Fibroblast of lung (primary cell): Measurements from ENCODE around the gene DOCK7. TPM values are rescaled to one million over a fixed set of nuclear protein-coding genes. Genes with fewer than 3 reads are reported as not detected.

Experiments
- DNase-seq, 2 donors: peaks; one replicate each; pipeline versions ENCODE4 v3.0.0 to v3.0.0-alpha.2; 2010; ENCODE audit warnings: low read depth in 2 of 2
- H2AFZ ChIP-seq: 2 replicates; pipeline ENCODE4 v1.5.1; 2012; ENCODE audit warnings: low read length, control low read depth, inconsistent platforms
- H3K27ac ChIP-seq: 2 replicates; pipeline ENCODE4 v1.5.1; 2011; ENCODE audit warnings: low read length, control low read depth; ENCODE audit not compliant: insufficient read depth
- H3K27me3 ChIP-seq: 2 replicates; pipeline ENCODE4 v1.5.1; 2011; ENCODE audit warnings: mild to moderate bottlenecking, low read length; ENCODE audit not compliant: control insufficient read depth, insufficient read depth
- H3K36me3 ChIP-seq: 2 replicates; pipeline ENCODE4 v1.5.1; 2011; ENCODE audit warnings: low read length; ENCODE audit not compliant: control insufficient read depth, insufficient read depth
- H3K4me1 ChIP-seq: 2 replicates; pipeline ENCODE4 v1.5.1; 2011; ENCODE audit warnings: low read length; ENCODE audit not compliant: control insufficient read depth, insufficient read depth; ENCODE audit errors: extremely low read depth
- H3K4me2 ChIP-seq: 2 replicates; pipeline ENCODE4 v1.5.1; 2011; ENCODE audit warnings: low read length, control low read depth; ENCODE audit not compliant: insufficient read depth; ENCODE audit errors: extremely low read depth
- H3K4me3 ChIP-seq, 4 experiments: fragments of 200-600 bp in 1 of 4; sonication (generic) in 1 of 4; replicated peaks in 1 of 4; 2 replicates each; pipeline ENCODE4 v1.5.1; 2011 to 2016; ENCODE audit warnings: low read length in 4 of 4, low read depth in 3 of 4, mild to moderate bottlenecking in 3 of 4, control low read depth in 2 of 4, inconsistent platforms in 1 of 4, mixed read lengths in 1 of 4; ENCODE audit not compliant: insufficient read depth in 1 of 4; ENCODE audit errors: control extremely low read depth in 1 of 4
- H3K79me2 ChIP-seq: 2 replicates; pipeline ENCODE4 v1.5.1; 2012; ENCODE audit warnings: mild to moderate bottlenecking, low read length, inconsistent platforms; ENCODE audit not compliant: control insufficient read depth, insufficient read depth
- H3K9ac ChIP-seq: 2 replicates; pipeline ENCODE4 v1.5.1; 2011; ENCODE audit warnings: mild to moderate bottlenecking, low read length, control low read depth; ENCODE audit not compliant: insufficient read depth
- H3K9me3 ChIP-seq: 2 replicates; pipeline ENCODE4 v1.5.1; 2012; ENCODE audit warnings: low read depth, low read length; ENCODE audit not compliant: control insufficient read depth, insufficient read depth
- H4K20me1 ChIP-seq: 2 replicates; pipeline ENCODE4 v1.5.1; 2011; ENCODE audit warnings: low read length; ENCODE audit not compliant: control insufficient read depth, insufficient read depth; ENCODE audit errors: extremely low read depth
- CTCF ChIP-seq, 2 donors: IDR thresholded peaks in 1 of 2; conservative IDR thresholded peaks in 1 of 2; 1 replicate in 1 of 2; 2 replicates in 1 of 2; pipeline ENCODE4 v1.5.1; 2011 to 2012; ENCODE audit warnings: low read length in 2 of 2, control low read depth in 1 of 2, inconsistent platforms in 1 of 2, low read depth in 1 of 2, mild to moderate bottlenecking in 1 of 2
- EZH2 ChIP-seq: IDR thresholded peaks from 2 replicates; pipeline ENCODE4 v1.5.1; 2012; ENCODE audit warnings: low read length, control low read depth, mild to moderate bottlenecking; ENCODE audit errors: missing control alignments
- polyA plus RNA-seq, 2 donors: library from polyadenylated mRNA; depleted of rRNA in 1 of 2; stranded (reverse) in 1 of 2; unstranded in 1 of 2; fragments of >200 nt; gene quantifications; 2 replicates each; pipeline ENCODE4 v1.2.1, GENCODE V29; 2011 to 2012; ENCODE audit warnings: missing spikeins in 1 of 2
- total RNA-seq: library from RNA; depleted of rRNA; stranded (reverse); fragments of >200 nt; gene quantifications from 2 replicates; pipeline ENCODE4 v1.2.1, GENCODE V29; 2014

Gene DOCK7
- total and polyA plus RNA-seq, 2 donors (not counting 1 experiment from before 2014, with no cell fraction given) = 66.5 to 153 TPM

DNA sequence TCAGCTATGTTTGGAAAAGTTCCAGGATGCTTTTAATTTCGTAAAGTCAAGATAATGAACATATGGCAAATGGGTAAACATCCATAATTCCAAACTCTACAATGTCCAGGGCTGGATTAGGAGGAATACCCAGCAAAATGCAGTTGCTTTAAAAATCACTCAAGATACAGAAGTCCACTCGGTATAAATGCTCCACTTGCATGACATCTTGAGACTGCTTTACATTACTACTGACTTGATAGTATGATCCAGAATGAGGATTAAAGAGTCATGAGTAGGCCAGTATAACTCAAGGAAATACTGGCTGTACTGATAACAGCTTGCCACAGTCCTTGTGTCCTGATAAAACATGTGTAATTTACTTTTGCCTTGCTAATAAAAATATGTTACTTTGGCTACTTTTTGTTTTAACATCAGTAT, 149.1 kb downstream of the DOCK7 start:
- TF ChIP-seq CTCF (conservative IDR thresholded peaks at IDR 0.05 in 1 of 2, IDR thresholded peaks at IDR 0.05 in 1 of 2; ENCODE audit: low read depth in 1 of 2, low read length in 2 of 2) = no peak
- no peak for TF ChIP-seq EZH2
- no peaks in the 10 kb centered on the region for H3K9me3 ChIP-seq
- no peaks in the 10 kb centered on the region for H3K27me3 ChIP-seq
- no peak overlapping the region for H3K9ac ChIP-seq
- H3K4me3 ChIP-seq = no peak overlapping the region
- no peak overlapping the region for H3K4me2 ChIP-seq
- H3K79me2 ChIP-seq = no peaks in the 10 kb centered on the region
- H3K27ac ChIP-seq = no peak overlapping the region
- H3K4me1 ChIP-seq = no peaks in the 10 kb centered on the region
- H3K36me3 ChIP-seq = peaks cover 3% of the 10 kb centered on the region
- no peak overlapping the region for H2AFZ ChIP-seq
- DNase-seq = peak in 1 of 2 donors; percentile 14
- no peaks in the 10 kb centered on the region for H4K20me1 ChIP-seq

- no peak for TF ChIP-seq CTCF (conservative IDR thresholded peaks at IDR 0.05 in 1 of 2, IDR thresholded peaks at IDR 0.05 in 1 of 2; ENCODE audit: low read depth in 1 of 2, low read length in 2 of 2)
- TF ChIP-seq EZH2 = no peak
- H3K4me2 ChIP-seq = no peak overlapping the region
- DNase-seq = no peak
- H3K27ac ChIP-seq = no peak overlapping the region
- H3K9me3 ChIP-seq = no peaks in the 10 kb centered on the region
- no peaks in the 10 kb centered on the region for H3K4me1 ChIP-seq
- no peak overlapping the region for H2AFZ ChIP-seq
- no peaks in the 10 kb centered on the region for H3K79me2 ChIP-seq
- no peak overlapping the region for H3K9ac ChIP-seq
- H4K20me1 ChIP-seq = no peaks in the 10 kb centered on the region
- no peak overlapping the region for H3K4me3 ChIP-seq
- H3K27me3 ChIP-seq = no peaks in the 10 kb centered on the region
- H3K36me3 ChIP-seq = peaks cover 3% of the 10 kb centered on the region
Observed at GRCh38 chr1:62536865-62537264, 151.3 kb downstream of the DOCK7 start.

- Histone ChIP-seq H3K27me3 (no peaks in the 10 kb centered on the region), H3K4me1 (no peaks in the 10 kb centered on the region), H3K4me3 (no peak overlapping the region), H3K27ac (no peak overlapping the region), H3K4me2 (no peak overlapping the region), H4K20me1 (no peaks in the 10 kb centered on the region), H2AFZ (no peak overlapping the region), H3K9me3 (no peaks in the 10 kb centered on the region), H3K36me3 (no peaks in the 10 kb centered on the region), H3K79me2 (no peaks in the 10 kb centered on the region), H3K9ac (no peak overlapping the region)
- peak; percentile 32 to 47 for DNase-seq
- TF ChIP-seq EZH2 (no peak), CTCF (conservative IDR thresholded peaks at IDR 0.05 in 1 of 2, IDR thresholded peaks at IDR 0.05 in 1 of 2; ENCODE audit: low read depth in 1 of 2, low read length in 2 of 2) (peak; percentile 45 to 70)
Observed at GRCh38 chr1:62530516-62531154, 157.6 kb downstream of the DOCK7 start.
